ENCODE results near the gene GCNT1. TPM values are rescaled to one million over a fixed set of nuclear protein-coding genes. Genes with fewer than 3 reads are reported as not detected.
"Not testable (repeated sequence)": the region's sequence is repeated elsewhere in the genome, so short reads cannot be mapped to it uniquely, and the experiment has no call there.

GCNT1 gene
- total and polyA plus RNA-seq, 2 donors = 3.7 to 9.1 TPM

DNA sequence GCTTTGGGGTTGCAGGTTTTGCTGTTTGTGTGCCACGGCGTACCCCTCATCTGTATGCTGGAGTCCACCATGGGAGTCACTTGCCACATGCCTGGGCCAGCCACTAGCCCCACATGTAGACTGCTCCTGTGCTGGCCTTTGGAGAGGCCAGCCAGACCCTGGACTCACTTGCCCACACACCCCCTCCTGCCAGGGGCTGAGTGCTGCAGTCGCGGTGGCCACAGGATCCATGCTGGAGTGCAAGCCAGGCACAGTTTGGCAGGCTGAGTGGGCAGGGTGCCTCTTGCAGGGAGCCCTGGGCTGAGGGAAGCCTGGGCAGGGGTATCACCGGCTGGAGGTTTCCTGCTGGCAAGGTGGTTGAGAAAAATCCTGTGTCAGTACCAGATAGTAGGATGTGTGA is 25.6 kb upstream of the GCNT1 start:
- Histone ChIP-seq H3K4me1 (ENCODE audit: insufficient read depth) (no peaks in the 10 kb centered on the region), H3K4me3 (ENCODE audit: low read depth, low read length) (no peak overlapping the region), H3K27ac (ENCODE audit: low read depth) (no peak overlapping the region), H3K36me3 (ENCODE audit: insufficient read depth) (no peaks in the 10 kb centered on the region)
- WGBS = 93% methylated on average over 5 of the region's 5 CpGs
- DNase-seq (ENCODE audit: extremely low spot score) = no peak

- no peak for DNase-seq (ENCODE audit: extremely low spot score)
- H3K4me1 ChIP-seq (ENCODE audit: insufficient read depth) = no peaks in the 10 kb centered on the region
- 79% methylated on average over 3 of the region's 3 CpGs for WGBS
- H3K27ac ChIP-seq (ENCODE audit: low read depth) = no peak overlapping the region
- no peaks in the 10 kb centered on the region for H3K36me3 ChIP-seq (ENCODE audit: insufficient read depth)
- H3K4me3 ChIP-seq (ENCODE audit: low read depth, low read length) = no peak overlapping the region
Observed at GRCh38 chr9:76433836-76434235, 25.1 kb upstream of the GCNT1 start.

DNA sequence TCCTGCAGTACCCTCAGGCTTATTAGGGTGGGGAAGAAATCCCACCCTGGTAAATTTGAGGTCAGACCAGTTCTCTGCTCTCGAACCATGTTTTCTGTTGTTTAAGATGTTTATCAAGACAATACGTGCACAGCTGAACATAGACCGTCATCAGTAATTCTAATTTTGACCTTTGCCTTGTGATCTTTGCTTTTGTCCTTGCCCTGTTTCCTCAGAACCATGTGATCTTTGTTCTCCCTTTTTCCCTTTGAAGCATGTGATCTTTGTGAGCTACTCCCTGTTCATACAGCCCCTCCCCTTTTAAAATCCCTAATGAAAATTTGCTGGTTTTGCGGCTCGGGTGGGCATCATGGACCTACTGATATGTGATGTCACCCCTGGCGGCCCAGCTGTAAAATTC is 24.1 kb upstream of the GCNT1 start:
- H3K4me3 ChIP-seq (ENCODE audit: low read depth, low read length); H3K4me1 ChIP-seq (ENCODE audit: insufficient read depth); DNase-seq (ENCODE audit: extremely low spot score); H3K36me3 ChIP-seq (ENCODE audit: insufficient read depth); H3K27ac ChIP-seq (ENCODE audit: low read depth): not testable (repeated sequence)
- WGBS = 90% methylated on average over 6 of the region's 6 CpGs

DNA sequence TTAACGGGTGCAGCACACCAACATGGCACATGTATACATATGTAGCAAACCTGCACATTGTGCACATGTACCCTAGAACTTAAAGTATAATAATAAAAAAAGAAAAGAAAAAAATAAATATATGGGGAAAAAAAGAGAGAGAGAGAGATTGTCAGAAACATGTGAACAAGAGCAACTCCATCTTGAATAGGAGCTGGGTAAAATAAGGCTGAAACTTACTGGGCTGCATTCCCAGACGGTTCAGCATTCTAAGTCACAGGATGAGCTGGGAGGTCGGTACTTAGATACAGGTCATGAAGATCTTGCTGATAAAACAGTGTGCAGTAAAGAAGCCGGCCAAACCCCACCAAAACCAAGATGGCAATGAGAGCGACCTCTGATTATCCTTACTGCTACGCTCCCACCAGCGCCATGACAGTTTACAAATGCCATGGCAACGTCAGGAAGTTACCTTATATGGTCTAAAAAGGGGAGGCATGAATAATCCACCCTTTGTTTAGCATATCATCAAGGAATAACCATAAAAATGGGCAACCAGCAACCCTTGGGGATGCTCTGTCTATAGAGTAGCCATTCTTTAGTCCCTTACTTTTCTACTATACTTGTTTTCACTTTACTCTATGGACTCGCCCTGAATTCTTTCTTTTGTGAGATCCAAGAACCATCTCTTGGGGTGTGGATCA is 21.8 kb upstream of the GCNT1 start:
- not testable (repeated sequence) for DNase-seq (ENCODE audit: extremely low spot score); H3K4me1 ChIP-seq (ENCODE audit: insufficient read depth); H3K4me3 ChIP-seq (ENCODE audit: low read depth, low read length); H3K27ac ChIP-seq (ENCODE audit: low read depth); H3K36me3 ChIP-seq (ENCODE audit: insufficient read depth)
- 77% methylated on average over 9 of the region's 9 CpGs for WGBS

DNA sequence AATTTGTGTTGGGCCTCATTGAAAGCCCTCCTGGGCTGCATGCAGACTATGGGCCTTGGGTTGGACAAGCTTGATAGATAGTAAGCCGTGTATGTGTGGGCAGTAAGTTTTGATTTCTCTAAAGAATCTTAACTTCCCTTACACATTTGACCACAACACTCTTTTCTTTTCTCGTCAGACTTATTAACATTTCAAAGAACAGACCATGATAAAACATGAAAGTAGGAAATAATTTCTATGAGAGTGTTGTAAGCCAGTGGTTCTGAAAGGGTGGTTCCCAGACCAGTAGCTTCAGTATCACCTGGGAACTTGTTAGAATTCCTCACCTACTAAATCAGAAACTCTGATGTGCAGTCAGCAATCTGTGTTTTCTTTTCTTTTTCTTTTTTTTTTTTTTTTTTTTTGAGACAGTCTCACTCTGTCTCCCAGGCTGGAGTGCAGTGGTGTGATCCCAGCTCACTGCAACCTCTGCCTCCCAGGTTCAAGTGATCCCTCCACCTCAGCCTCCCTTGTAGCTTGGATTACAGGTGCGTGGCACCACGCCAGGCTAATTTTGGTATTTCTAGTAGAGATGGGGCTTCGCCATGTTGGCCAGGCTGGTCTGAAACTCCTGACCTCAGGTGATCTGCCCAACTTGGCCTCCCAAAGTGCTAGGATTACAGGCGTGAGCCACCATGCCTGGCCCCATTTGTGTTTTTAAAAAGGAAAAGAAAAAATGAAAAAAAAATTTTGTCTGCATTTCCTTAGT is 20.0 kb upstream of the GCNT1 start:
- no peak overlapping the region for H3K4me3 ChIP-seq (ENCODE audit: low read depth, low read length)
- no peak for DNase-seq (ENCODE audit: extremely low spot score)
- no peaks in the 10 kb centered on the region for H3K36me3 ChIP-seq (ENCODE audit: insufficient read depth)
- no peak overlapping the region for H3K27ac ChIP-seq (ENCODE audit: low read depth)
- no peaks in the 10 kb centered on the region for H3K4me1 ChIP-seq (ENCODE audit: insufficient read depth)
- 92% methylated on average over 6 of the region's 6 CpGs for WGBS

- H3K27ac ChIP-seq (ENCODE audit: low read depth) = no peak overlapping the region
- H3K36me3 ChIP-seq (ENCODE audit: insufficient read depth) = no peaks in the 10 kb centered on the region
- H3K4me3 ChIP-seq (ENCODE audit: low read depth, low read length) = no peak overlapping the region
- H3K4me1 ChIP-seq (ENCODE audit: insufficient read depth) = no peaks in the 10 kb centered on the region
- 91% methylated on average over 10 of the region's 10 CpGs for WGBS
- no peak for DNase-seq (ENCODE audit: extremely low spot score)
Observed at GRCh38 chr9:76441551-76442322, 17.2 kb upstream of the GCNT1 start.

DNA sequence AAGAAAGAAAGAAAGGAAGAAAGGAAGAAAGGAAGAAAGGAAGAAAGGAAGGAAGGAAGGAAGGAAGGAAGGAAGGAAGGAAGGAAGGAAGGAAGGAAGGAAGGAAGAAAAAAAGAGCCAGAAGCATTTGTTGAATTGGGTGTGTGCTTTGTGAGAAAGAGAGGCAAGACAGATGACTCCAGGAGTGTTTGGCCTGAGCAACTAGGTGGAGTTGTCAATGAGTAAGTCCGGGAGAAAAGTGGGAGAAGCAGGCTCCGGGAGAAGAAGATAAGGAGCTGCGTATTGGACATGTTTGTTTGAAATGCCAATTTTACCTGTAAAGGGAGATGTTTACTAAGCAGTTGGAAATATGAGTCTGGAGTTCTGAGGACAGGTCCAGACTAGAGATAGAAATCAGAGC is 15.1 kb upstream of the GCNT1 start:
- 81% methylated on average over 3 of the region's 3 CpGs for WGBS
- Histone ChIP-seq H3K4me1 (ENCODE audit: insufficient read depth) (no peaks in the 10 kb centered on the region), H3K4me3 (ENCODE audit: low read depth, low read length) (no peak overlapping the region), H3K36me3 (ENCODE audit: insufficient read depth) (no peaks in the 10 kb centered on the region), H3K27ac (ENCODE audit: low read depth) (no peak overlapping the region)
- no peak for DNase-seq (ENCODE audit: extremely low spot score)

GRCh38 chr9:76444322-76444929 is 14.6 kb upstream of the GCNT1 start:
- Histone ChIP-seq H3K4me1 (ENCODE audit: insufficient read depth) (no peaks in the 10 kb centered on the region), H3K36me3 (ENCODE audit: insufficient read depth) (no peaks in the 10 kb centered on the region), H3K4me3 (ENCODE audit: low read depth, low read length) (no peak overlapping the region), H3K27ac (ENCODE audit: low read depth) (no peak overlapping the region)
- 78% methylated on average over 5 of the region's 5 CpGs for WGBS
- no peak for DNase-seq (ENCODE audit: extremely low spot score)

DNA sequence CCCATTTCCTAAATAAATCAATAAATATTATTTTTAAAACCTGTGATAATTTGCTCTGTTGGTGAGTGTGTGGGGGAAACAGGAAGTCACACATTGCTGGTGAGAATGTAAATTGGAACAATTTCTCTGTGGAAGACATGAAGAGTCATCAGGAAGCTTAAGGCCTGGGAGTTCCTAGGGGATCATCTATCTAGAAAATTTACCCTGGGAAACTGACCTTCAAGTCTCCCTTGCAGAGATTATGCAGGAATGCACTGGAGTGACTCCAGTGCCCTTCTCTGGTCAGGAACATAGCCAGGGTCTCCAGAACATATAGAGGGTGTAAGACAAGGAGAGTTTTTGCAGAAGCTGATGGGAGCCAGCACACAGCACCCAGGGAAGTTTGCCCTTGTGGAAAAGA is 13.0 kb upstream of the GCNT1 start:
- H3K4me1 ChIP-seq (ENCODE audit: insufficient read depth) = no peaks in the 10 kb centered on the region
- no peaks in the 10 kb centered on the region for H3K36me3 ChIP-seq (ENCODE audit: insufficient read depth)
- DNase-seq (ENCODE audit: extremely low spot score) = no peak
- H3K4me3 ChIP-seq (ENCODE audit: low read depth, low read length) = no peak overlapping the region
- no peak overlapping the region for H3K27ac ChIP-seq (ENCODE audit: low read depth)

DNA sequence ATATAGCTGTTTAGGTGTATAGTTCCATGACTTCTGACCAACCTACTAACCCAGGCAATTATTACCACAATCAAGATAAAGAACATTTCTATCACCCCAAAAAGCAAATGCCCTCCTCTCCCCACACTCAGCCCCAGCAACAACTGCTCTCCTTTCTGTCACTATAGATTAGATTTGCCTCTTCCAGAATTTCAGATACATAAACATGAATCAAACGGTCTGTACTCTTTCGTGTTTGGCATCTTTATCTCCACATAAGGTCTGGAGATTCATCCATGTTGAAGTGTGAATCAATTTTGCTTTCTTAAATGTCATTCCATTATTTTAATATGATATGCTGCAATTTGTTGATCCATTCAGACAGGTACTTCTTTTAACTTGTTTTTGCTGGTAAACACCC is 10.5 kb upstream of the GCNT1 start:
- no peaks in the 10 kb centered on the region for H3K36me3 ChIP-seq (ENCODE audit: insufficient read depth)
- H3K4me3 ChIP-seq (ENCODE audit: low read depth, low read length) = no peak overlapping the region
- 66% methylated on average over 2 of the region's 2 CpGs for WGBS
- no peak for DNase-seq (ENCODE audit: extremely low spot score)
- no peaks in the 10 kb centered on the region for H3K4me1 ChIP-seq (ENCODE audit: insufficient read depth)
- H3K27ac ChIP-seq (ENCODE audit: low read depth) = no peak overlapping the region

GRCh38 chr9:76451234-76451633 is 7.7 kb upstream of the GCNT1 start:
- 75% methylated on average over 1 of the region's 1 CpG for WGBS

GRCh38 chr9:76452839-76453238 is 6.1 kb upstream of the GCNT1 start:
- 89% methylated on average over 1 of the region's 1 CpG for WGBS
- DNase-seq (ENCODE audit: extremely low spot score) = no peak
- Histone ChIP-seq H3K4me1 (ENCODE audit: insufficient read depth) (peaks cover 3% of the 10 kb centered on the region), H3K4me3 (ENCODE audit: low read depth, low read length) (no peak overlapping the region), H3K27ac (ENCODE audit: low read depth) (no peak overlapping the region), H3K36me3 (ENCODE audit: insufficient read depth) (no peaks in the 10 kb centered on the region)

More at GRCh38 chr9:76451234-76451633, 7.7 kb upstream of the GCNT1 start:
- no peak for DNase-seq (ENCODE audit: extremely low spot score)
- H3K4me3 ChIP-seq (ENCODE audit: low read depth, low read length) = no peak overlapping the region
- H3K4me1 ChIP-seq (ENCODE audit: insufficient read depth) = no peaks in the 10 kb centered on the region
- no peak overlapping the region for H3K27ac ChIP-seq (ENCODE audit: low read depth)
- no peaks in the 10 kb centered on the region for H3K36me3 ChIP-seq (ENCODE audit: insufficient read depth)

DNA sequence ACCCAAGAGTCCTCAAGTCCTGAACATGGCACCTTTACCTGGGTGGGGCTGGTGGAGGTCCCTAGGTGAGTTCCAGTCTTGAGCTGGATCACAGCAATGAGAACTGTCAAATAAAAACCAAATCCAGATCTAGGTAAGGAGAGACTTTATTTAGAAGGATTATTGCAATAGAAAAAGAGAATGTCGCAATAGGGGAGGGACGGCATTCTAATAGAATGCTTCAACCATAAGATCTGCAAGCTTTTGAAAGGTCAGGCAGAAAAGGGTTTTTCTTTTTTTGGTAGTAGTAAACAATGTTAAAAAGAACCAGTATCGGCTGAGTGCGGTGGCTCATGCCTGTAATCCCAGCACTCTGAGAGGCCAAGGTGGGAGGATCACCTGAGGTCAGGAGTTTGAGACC is 5.2 kb upstream of the GCNT1 start:
- Histone ChIP-seq H3K36me3 (ENCODE audit: insufficient read depth) (no peaks in the 10 kb centered on the region), H3K27ac (ENCODE audit: low read depth) (no peak overlapping the region), H3K4me1 (ENCODE audit: insufficient read depth) (peaks cover 3% of the 10 kb centered on the region), H3K4me3 (ENCODE audit: low read depth, low read length) (no peak overlapping the region)
- DNase-seq (ENCODE audit: extremely low spot score) = no peak
- 74% methylated on average over 4 of the region's 4 CpGs for WGBS

Measured in urinary bladder (tissue), 4 donors.